IMR-90 (cell line): ENCODE measurements around the gene CDC73. TPM values are rescaled to one million over a fixed set of nuclear protein-coding genes. Genes with fewer than 3 reads are reported as not detected.

Experiments used
- ATAC-seq: fragments of 200-7000 bp; cut with Tn5 transposase; 2 replicates; pipeline ENCODE4 v1.9.1; 2020; ENCODE audit warnings: low read depth, mild to moderate bottlenecking, moderate library complexity
- Bru-seq: library from RNA; stranded (reverse); fragments of 400-500 nt; gene quantifications from one replicate; lab custom pipeline; 2021; lab: Mats Ljungman, UMichigan
- BruChase-seq, 2 experiments: library from RNA; stranded (reverse); fragments of 400-500 nt; gene quantifications; one replicate each; lab custom pipeline; 2021; lab: Mats Ljungman, UMichigan
- BruUV-seq: library from RNA; stranded (reverse); fragments of 400-500 nt; replicated peaks from 2 replicates; lab custom pipeline; 2021; lab: Mats Ljungman, UMichigan
- CTCF ChIA-PET: fragments of 300-600 bp; formaldehyde crosslinking; extraction: SDS; loops from one replicate; lab custom pipeline; 2021; ENCODE audit warnings: antibody characterized with exemption; lab: Yijun Ruan, JAX
- POLR2A ChIA-PET: fragments of 300-600 bp; sonication (Branson Sonifier 250); formaldehyde crosslinking; loops from one replicate; lab custom pipeline; 2022; ENCODE audit warnings: antibody characterized with exemption; ENCODE audit not compliant: unreplicated experiment; lab: Charles Lee
- DNase-seq: peaks from one replicate; pipeline ENCODE4 v3.0.0; 2013
- H2AFZ ChIP-seq: replicated peaks from 2 replicates; pipeline ENCODE3; 2013; ENCODE audit warnings: low read length, mild to moderate bottlenecking; ENCODE audit not compliant: poor library complexity
- H2AK5ac ChIP-seq: 2 replicates; pipeline ENCODE4 v1.6.1; 2013; ENCODE audit warnings: low read depth, low read length, inconsistent platforms
- H2AK9ac ChIP-seq: replicated peaks from 2 replicates; pipeline ENCODE3; 2013; ENCODE audit warnings: mild to moderate bottlenecking, low read depth, low read length, moderate library complexity; ENCODE audit not compliant: poor library complexity
- H2BK120ac ChIP-seq: 2 replicates; pipeline ENCODE4 v1.6.1; 2013; ENCODE audit warnings: low read depth, low read length, inconsistent platforms
- H2BK15ac ChIP-seq: 3 replicates; pipeline ENCODE4 v1.6.1; 2013; ENCODE audit warnings: low read depth, low read length, inconsistent platforms
- H2BK20ac ChIP-seq: 2 replicates; pipeline ENCODE4 v1.6.1; 2013; ENCODE audit warnings: low read depth, mild to moderate bottlenecking, inconsistent platforms, low read length, moderate library complexity
- H2BK5ac ChIP-seq: 2 replicates; pipeline ENCODE4 v1.6.1; 2013; ENCODE audit warnings: mild to moderate bottlenecking, low read depth, low read length, inconsistent platforms; ENCODE audit not compliant: poor library complexity, severe bottlenecking
- H3K14ac ChIP-seq: replicated peaks from 2 replicates; pipeline ENCODE4 v1.6.1; 2013; ENCODE audit warnings: low read depth, low read length, inconsistent platforms
- H3K18ac ChIP-seq: 2 replicates; pipeline ENCODE4 v1.6.1; 2013; ENCODE audit warnings: low read depth, low read length, control low read depth
- H3K23ac ChIP-seq: 2 replicates; pipeline ENCODE4 v1.6.1; 2013; ENCODE audit warnings: low read depth, low read length, inconsistent platforms
- H3K27ac ChIP-seq: 2 replicates; pipeline ENCODE4 v1.5.1; 2013; ENCODE audit warnings: mild to moderate bottlenecking, control low read depth, low read length; ENCODE audit not compliant: insufficient read depth
- H3K27me3 ChIP-seq: 2 replicates; pipeline ENCODE4 v1.6.1; 2013; ENCODE audit warnings: low read length; ENCODE audit not compliant: control insufficient read depth, insufficient read depth
- H3K36me3 ChIP-seq: 2 replicates; pipeline ENCODE4 v1.6.1; 2013; ENCODE audit warnings: low read length, mixed read lengths; ENCODE audit not compliant: control insufficient read depth, insufficient read depth
- H3K4ac ChIP-seq: 2 replicates; pipeline ENCODE4 v1.6.1; 2013; ENCODE audit warnings: low read depth, low read length, inconsistent platforms
- H3K4me1 ChIP-seq: 2 replicates; pipeline ENCODE4 v1.6.1; 2013; ENCODE audit warnings: low read length, mixed read lengths; ENCODE audit not compliant: control insufficient read depth, insufficient read depth
- H3K4me2 ChIP-seq: 2 replicates; pipeline ENCODE4 v1.6.1; 2013; ENCODE audit warnings: low read depth, mild to moderate bottlenecking, control low read depth, low read length, moderate library complexity
- H3K4me3 ChIP-seq: 2 replicates; pipeline ENCODE4 v1.5.1; 2013; ENCODE audit warnings: low read depth, mild to moderate bottlenecking, control low read depth, low read length, moderate library complexity; ENCODE audit not compliant: insufficient read depth
- H3K56ac ChIP-seq: 2 replicates; pipeline ENCODE4 v1.6.1; 2013; ENCODE audit warnings: low read length, inconsistent platforms; ENCODE audit not compliant: insufficient read depth; ENCODE audit errors: extremely low read depth
- H3K79me1 ChIP-seq, 2 experiments: 2 replicates each; pipeline ENCODE4 v1.6.1; 2013; ENCODE audit warnings: low read length in 2 of 2, inconsistent platforms in 1 of 2, low read depth in 1 of 2
- H3K9ac ChIP-seq: 2 replicates; pipeline ENCODE4 v1.6.1; 2013; ENCODE audit warnings: low read depth, low read length, control low read depth
- H3K9me1 ChIP-seq: 2 replicates; pipeline ENCODE4 v1.6.1; 2013; ENCODE audit warnings: low read length, inconsistent platforms; ENCODE audit not compliant: insufficient read depth
- H3K9me3 ChIP-seq: 2 replicates; pipeline ENCODE4 v1.6.1; 2013; ENCODE audit warnings: low read length; ENCODE audit not compliant: control insufficient read depth, insufficient read depth
- H4K20me1 ChIP-seq: 2 replicates; pipeline ENCODE4 v1.6.1; 2013; ENCODE audit warnings: low read length, inconsistent platforms; ENCODE audit not compliant: insufficient read depth
- H4K5ac ChIP-seq: 2 replicates; pipeline ENCODE4 v1.6.1; 2013; ENCODE audit warnings: mild to moderate bottlenecking, low read depth, low read length, control low read depth
- H4K8ac ChIP-seq, 2 experiments: 2 replicates each; pipeline ENCODE4 v1.6.1; 2013; ENCODE audit warnings: low read depth in 2 of 2, low read length in 2 of 2, control low read depth in 1 of 2, inconsistent platforms in 1 of 2
- H4K91ac ChIP-seq: 2 replicates; pipeline ENCODE4 v1.6.1; 2013; ENCODE audit warnings: low read depth, low read length, inconsistent platforms; ENCODE audit not compliant: insufficient read depth
- BHLHE40 ChIP-seq: fragments of 150-350 bp; IDR thresholded peaks from 2 replicates; pipeline ENCODE4 v1.6.1; 2016; ENCODE audit warnings: mild to moderate bottlenecking, low read depth, low read length
- CTCF ChIP-seq: conservative IDR thresholded peaks from 2 replicates; pipeline ENCODE4 v1.5.1; 2012; ENCODE audit warnings: mild to moderate bottlenecking, low read depth, low read length, improper control_type of control experiment
- MAFK ChIP-seq: IDR thresholded peaks from 2 replicates; pipeline ENCODE4 v1.6.1; 2012; ENCODE audit warnings: low read depth, low read length, improper control_type of control experiment
- MAZ ChIP-seq: IDR thresholded peaks from 2 replicates; pipeline ENCODE4 v1.6.1; 2012; ENCODE audit warnings: low read depth, mild to moderate bottlenecking, low read length, improper control_type of control experiment, moderate library complexity, borderline replicate concordance
- MXI1 ChIP-seq: IDR thresholded peaks from 2 replicates; pipeline ENCODE4 v1.6.1; 2012; ENCODE audit warnings: low read depth, mild to moderate bottlenecking, low read length, moderate library complexity, borderline replicate concordance
- NFE2L2 ChIP-seq: fragments of 150-350 bp; IDR thresholded peaks from 2 replicates; pipeline ENCODE4 v1.6.1; 2016; ENCODE audit warnings: low read depth, mild to moderate bottlenecking, low read length
- POLR2A ChIP-seq: IDR thresholded peaks from 2 replicates; pipeline ENCODE4 v1.6.1; 2012; ENCODE audit warnings: mild to moderate bottlenecking, low read depth, low read length
- RAD21 ChIP-seq: IDR thresholded peaks from 2 replicates; pipeline ENCODE4 v1.6.1; 2012; ENCODE audit warnings: low read length, improper control_type of control experiment
- RCOR1 ChIP-seq: IDR thresholded peaks from 2 replicates; pipeline ENCODE4 v1.6.1; 2012; ENCODE audit warnings: mild to moderate bottlenecking, low read length, improper control_type of control experiment; ENCODE audit not compliant: insufficient replicate concordance
- RFX5 ChIP-seq: IDR thresholded peaks from 2 replicates; pipeline ENCODE4 v1.8.0; 2012; ENCODE audit warnings: low read depth, mild to moderate bottlenecking, low read length, moderate library complexity
- WGBS, 2 experiments: methylation state at CpG; one replicate each; pipeline versions ENCODE4 v1.1.5 to v1.1.7; 2013; ENCODE audit warnings: missing lambda C conversion rate in 2 of 2; ENCODE audit not compliant: insufficient read length in 1 of 2; ENCODE audit errors: extremely low coverage in 2 of 2; 5-methylcytosine and 5-hydroxymethylcytosine counted together
- dilution Hi-C: fragments of 300-500 bp; cut with HindIII; formaldehyde crosslinking; loops from one replicate; pipeline ENCODE4 v1.14.3; 2018; ENCODE audit warnings: low sequenced_read_pairs; ENCODE audit not compliant: unreplicated experiment
- in situ Hi-C: fragments of 300-500 bp; cut with MboI; formaldehyde crosslinking; loops from 3 replicates; pipeline ENCODE4 v1.14.3; 2019; ENCODE audit warnings: low sequenced_read_pairs, inconsistent platforms, mixed read lengths
- intact Hi-C: fragments of 100-400 bp; cut with micrococcal nuclease; formaldehyde crosslinking; loops from 2 replicates; pipeline ENCODE4 v1.10.0; 2022
- long read RNA-seq: library from polyadenylated mRNA; unstranded; transcript quantifications from one replicate; pipeline ENCODE4 v2.0.0, GENCODE V29; 2021; ENCODE audit not compliant: unreplicated experiment
- polyA plus RNA-seq, 3 experiments: library from polyadenylated mRNA; depleted of rRNA; stranded (reverse); fragments of >200 nt; gene quantifications; 2 replicates each; pipeline ENCODE4 v1.2.3, GENCODE V29; 2012; ENCODE audit warnings: low replicate concordance in 1 of 3
- total RNA-seq: library from RNA; depleted of rRNA; stranded (reverse); fragments of >200 nt; gene quantifications from 2 replicates; pipeline ENCODE4 v1.2.3, GENCODE V29; 2012; rRNA removed
- TF ChIP-seq, protein P1 (sequence below): fragments of 150-350 bp; IDR thresholded peaks from 2 replicates; pipeline ENCODE4 v1.6.1; 2017; ENCODE audit warnings: mild to moderate bottlenecking, antibody characterized with exemption, low read length, low read depth

CDC73 gene
- total RNA-seq (29.6 and 44.7 TPM in 2 replicates), polyA plus RNA-seq (2012; rRNA removed) (22.1 and 22.3 TPM in 2 replicates), Bru-seq, nascent RNA (percentile 94 among the genes with signal in this experiment), BruChase-seq, experiment 1, labeled RNA remaining after a 6-hour chase (percentile 73 among the genes with signal in this experiment), BruChase-seq, experiment 2, labeled RNA remaining after a 2-hour chase (percentile 84 among the genes with signal in this experiment)
- polyA plus RNA-seq (2012; cell fraction: cytosol; rRNA removed) = 4.0 and 7.3 TPM in 2 replicates
- polyA plus RNA-seq (2012; cell fraction: nucleus; rRNA removed; ENCODE audit: low replicate concordance) = 1.1 and 9.4 TPM in 2 replicates
- long read RNA-seq, full-length matches to known transcripts = 57 of 82 reads
- long read RNA-seq, partial matches to known transcripts = 20 of 82 reads
- long read RNA-seq, other reads (novel, unspliced or antisense) = 5 of 82 reads

GRCh38 chr1:193121616-193122593 lies at the start of gene CDC73:
TSS of gene CDC73 (plus strand) at chr1:193122031. CDS start at chr1:193122201, 170 bp downstream.
- H3K27ac ChIP-seq = peak within 1 kb of the TSS; percentile 89
- peak within 1 kb of the TSS; percentile 85 to 99 for H4K8ac ChIP-seq
- peak within 1 kb of the TSS; percentile 97 for H2AFZ ChIP-seq
- H3K4me3 ChIP-seq = peak within 1 kb of the TSS; percentile 71
- peaks cover 18% of the 10 kb centered on the region for H4K20me1 ChIP-seq
- no TSS peak for BruUV-seq
- H3K9ac ChIP-seq = peak within 1 kb of the TSS; percentile 95
- no peaks in the 10 kb centered on the region for H3K4me1 ChIP-seq
- peak within 1 kb of the TSS; percentile 99 for H3K56ac ChIP-seq
- peak within 1 kb of the TSS; percentile 71 for H2AK5ac ChIP-seq
- ChIA-PET POLR2A (interaction anchor here (0.6 to 2.0 kb wide), 2 partner anchors 10 to 17 kb away, joined by 3 to 5 read pairs; no protein-coding TSS in a partner anchor), CTCF (interaction anchor here (0.6 to 1.1 kb wide), 3 partner anchors 20 to 534 kb away, joined by 4 read pairs; no protein-coding TSS in a partner anchor)
- peak within 1 kb of the TSS; percentile 98 for H3K23ac ChIP-seq
- H2AK9ac ChIP-seq = peak within 1 kb of the TSS; percentile 93
- in situ Hi-C loops (no loop called here), dilution Hi-C loops (no loop called here), intact Hi-C loops (loop anchor here (1.0 to 5.0 kb wide), 5 partner anchors 17 to 1255 kb away; partner anchors contain the start of genes GLRX2, RGS2, RO60 and UCHL5)
- peaks cover 11% of the 10 kb centered on the region for H3K36me3 ChIP-seq
- peak within 1 kb of the TSS; percentile 97 for H4K91ac ChIP-seq
- H3K18ac ChIP-seq = peak within 1 kb of the TSS; percentile 80
- H3K9me3 ChIP-seq = no peaks in the 10 kb centered on the region
- peaks cover 2% of the 10 kb centered on the region; the same call in 1 of the 2 replicates for H3K9me1 ChIP-seq
- peak within 1 kb of the TSS; percentile 93 for H2BK120ac ChIP-seq
- H2BK15ac ChIP-seq = peak within 1 kb of the TSS; percentile 93; the same call in 1 of the 3 replicates
- peak within 1 kb of the TSS; percentile 76 for H3K4me2 ChIP-seq
- WGBS, 2 experiments = 0% methylated on average over 37 of the region's 85 CpGs; no CpG with 5 or more reads in 1 of the 2 experiments
- H3K4ac ChIP-seq = peak within 1 kb of the TSS; percentile 97
- H3K79me1 ChIP-seq = peaks cover 0 to 27% of the 10 kb centered on the region in 2 experiments; a peak in 2 of 4 replicates
- peak within 1 kb of the TSS; percentile 57; the same call in 1 of the 2 replicates for H2BK20ac ChIP-seq
- peak within 1 kb of the TSS; percentile 98 for H3K14ac ChIP-seq
- peak within 1 kb of the TSS; percentile 89 for H2BK5ac ChIP-seq
- peak within 1 kb of the TSS; percentile 80 for H4K5ac ChIP-seq
- peak; percentile 97 for ATAC-seq
- no peaks in the 10 kb centered on the region for H3K27me3 ChIP-seq
- peak; percentile 95 for DNase-seq
- TF ChIP-seq RAD21 (peak; percentile 86), RFX5 (no peak), MAZ (peak; percentile 96; the same call in 1 of the 2 replicates), RCOR1 (no peak), MXI1 (peak; percentile 32; the same call in 1 of the 2 replicates), NFE2L2 (no peak), CTCF (peak; percentile 98), MAFK (no peak), POLR2A (peak; percentile 91), BHLHE40 (peak; percentile 90)
- TF ChIP-seq, protein P1, sequence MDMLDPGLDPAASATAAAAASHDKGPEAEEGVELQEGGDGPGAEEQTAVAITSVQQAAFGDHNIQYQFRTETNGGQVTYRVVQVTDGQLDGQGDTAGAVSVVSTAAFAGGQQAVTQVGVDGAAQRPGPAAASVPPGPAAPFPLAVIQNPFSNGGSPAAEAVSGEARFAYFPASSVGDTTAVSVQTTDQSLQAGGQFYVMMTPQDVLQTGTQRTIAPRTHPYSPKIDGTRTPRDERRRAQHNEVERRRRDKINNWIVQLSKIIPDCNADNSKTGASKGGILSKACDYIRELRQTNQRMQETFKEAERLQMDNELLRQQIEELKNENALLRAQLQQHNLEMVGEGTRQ = no peak
